PC-3 (cell line): Measurements from ENCODE around the gene MAN2B1.

ENCODE experiments used
- EZH2 ChIP-seq: fragments of 300-600 bp; sonication (generic); IDR thresholded peaks from one replicate; pipeline ENCODE4 v1.6.1; 2017; ENCODE audit warnings: antibody characterized with exemption, mild to moderate bottlenecking, low read length; ENCODE audit not compliant: unreplicated experiment
- EZH2phosphoT487 ChIP-seq: fragments of 300-600 bp; sonication (generic); IDR thresholded peaks from 2 replicates; pipeline ENCODE4 v1.6.1; 2018; ENCODE audit warnings: mild to moderate bottlenecking, antibody characterized with exemption, low read length, borderline replicate concordance
- TF ChIP-seq, protein P1 (sequence below): fragments of 300-600 bp; sonication (generic); conservative IDR thresholded peaks from 2 replicates; pipeline ENCODE4 v1.5.1; 2017; ENCODE audit warnings: antibody characterized with exemption, low read depth, mild to moderate bottlenecking, low read length

DNA sequence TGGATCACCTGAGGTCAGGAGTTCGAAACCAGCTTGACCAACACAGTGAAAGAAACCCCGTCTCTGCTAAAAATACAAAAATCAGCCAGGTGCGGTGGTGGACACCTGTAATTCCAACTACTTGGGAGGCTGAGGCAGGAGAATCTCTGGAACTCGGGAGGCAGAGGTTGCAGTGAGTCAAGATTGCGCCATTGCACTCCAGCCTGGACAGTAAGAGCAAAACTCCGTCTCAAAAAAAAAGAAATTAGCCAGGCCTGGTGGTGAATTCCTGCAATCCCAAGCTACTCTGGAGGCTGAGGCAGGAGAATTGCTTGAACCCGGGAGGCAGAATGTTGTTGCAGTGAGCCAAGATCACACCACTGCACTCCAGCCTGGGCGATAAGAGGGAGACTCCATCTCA is 42.1 kb upstream of the MAN2B1 start:
- TF ChIP-seq, protein P1, sequence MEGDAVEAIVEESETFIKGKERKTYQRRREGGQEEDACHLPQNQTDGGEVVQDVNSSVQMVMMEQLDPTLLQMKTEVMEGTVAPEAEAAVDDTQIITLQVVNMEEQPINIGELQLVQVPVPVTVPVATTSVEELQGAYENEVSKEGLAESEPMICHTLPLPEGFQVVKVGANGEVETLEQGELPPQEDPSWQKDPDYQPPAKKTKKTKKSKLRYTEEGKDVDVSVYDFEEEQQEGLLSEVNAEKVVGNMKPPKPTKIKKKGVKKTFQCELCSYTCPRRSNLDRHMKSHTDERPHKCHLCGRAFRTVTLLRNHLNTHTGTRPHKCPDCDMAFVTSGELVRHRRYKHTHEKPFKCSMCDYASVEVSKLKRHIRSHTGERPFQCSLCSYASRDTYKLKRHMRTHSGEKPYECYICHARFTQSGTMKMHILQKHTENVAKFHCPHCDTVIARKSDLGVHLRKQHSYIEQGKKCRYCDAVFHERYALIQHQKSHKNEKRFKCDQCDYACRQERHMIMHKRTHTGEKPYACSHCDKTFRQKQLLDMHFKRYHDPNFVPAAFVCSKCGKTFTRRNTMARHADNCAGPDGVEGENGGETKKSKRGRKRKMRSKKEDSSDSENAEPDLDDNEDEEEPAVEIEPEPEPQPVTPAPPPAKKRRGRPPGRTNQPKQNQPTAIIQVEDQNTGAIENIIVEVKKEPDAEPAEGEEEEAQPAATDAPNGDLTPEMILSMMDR, result no peak
- no peak for TF ChIP-seq EZH2
- no peak for TF ChIP-seq EZH2phosphoT487
